Ishikawa (cell line): ENCODE data around the gene SPC24.

Source experiments
- CEBPB ChIP-seq: IDR thresholded peaks from 2 replicates; pipeline ENCODE4 v1.6.1; 2012
- EGR1 ChIP-seq: IDR thresholded peaks from 2 replicates; pipeline ENCODE4 v1.6.1; 2012
- EP300 ChIP-seq: IDR thresholded peaks from 2 replicates; pipeline ENCODE4 v1.6.1; 2012; ENCODE audit warnings: borderline replicate concordance
- MAX ChIP-seq: IDR thresholded peaks from 2 replicates; pipeline ENCODE4 v1.6.1; 2012
- REST ChIP-seq: IDR thresholded peaks from 2 replicates; pipeline ENCODE4 v1.6.1; 2012; ENCODE audit warnings: low read depth, mild to moderate bottlenecking
- TAF1 ChIP-seq: IDR thresholded peaks from 2 replicates; pipeline ENCODE4 v1.6.1; 2012; ENCODE audit warnings: low read depth, mild to moderate bottlenecking
- TEAD4 ChIP-seq: IDR thresholded peaks from 2 replicates; pipeline ENCODE4 v1.6.1; 2012
- YY1 ChIP-seq: IDR thresholded peaks from 2 replicates; pipeline ENCODE4 v1.6.1; 2012; ENCODE audit warnings: low read depth

DNA sequence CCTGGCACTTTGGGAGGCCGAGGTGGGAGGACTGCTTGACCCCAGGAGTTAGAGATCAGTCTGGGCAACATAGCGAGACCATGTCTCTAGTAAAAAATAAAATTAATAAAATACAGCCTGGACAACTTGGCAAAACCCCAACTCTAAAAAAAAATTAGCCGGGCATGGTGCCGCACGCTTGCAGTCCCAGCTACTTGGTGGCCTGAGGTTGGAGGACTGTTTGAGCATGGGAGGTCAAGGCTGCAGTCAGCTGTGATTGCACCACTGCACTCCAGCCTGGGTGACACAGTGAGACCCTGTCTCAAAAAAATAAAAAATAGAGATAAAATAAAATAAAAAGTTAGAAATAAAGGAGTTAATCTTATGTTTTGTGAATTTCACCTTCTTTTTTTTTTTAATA lies 15.6 kb upstream of the SPC24 start:
- no peak for TF ChIP-seq EP300
- no peak for TF ChIP-seq YY1
- no peak for TF ChIP-seq CEBPB
- TF ChIP-seq EGR1 = no peak
- no peak for TF ChIP-seq MAX
- TF ChIP-seq REST = no peak
- TF ChIP-seq TEAD4 = no peak
- TF ChIP-seq TAF1 = no peak
